ENCODE data around the gene STARD8. TPM values are rescaled to one million over a fixed set of nuclear protein-coding genes. Genes with fewer than 3 reads are reported as not detected.

The STARD8 gene
- total RNA-seq, 1 experiment from 2014 or later, result not detected

GRCh38 chrX:68717196-68717595, 69.7 kb downstream of the STARD8 start:
- H3K4me1 Mint-ChIP-seq (ENCODE audit: low read depth, unreplicated experiment), result peaks cover 7% of the 10 kb centered on the region
- H3K27me3 ChIP-seq (replicated peaks; ENCODE audit: control insufficient read depth, insufficient read depth, low read length), result no peaks in the 10 kb centered on the region
- H3K9me3 Mint-ChIP-seq (ENCODE audit: unreplicated experiment), result no peaks in the 10 kb centered on the region
- peaks cover 5% of the 10 kb centered on the region for H3K27me3 Mint-ChIP-seq (ENCODE audit: insufficient read depth, unreplicated experiment)
- intact Hi-C loops (cut with micrococcal nuclease; ENCODE audit: unreplicated experiment), result no loop called here
- no peaks in the 10 kb centered on the region for H3K36me3 Mint-ChIP-seq (ENCODE audit: insufficient read depth, unreplicated experiment)
- no peak for TF ChIP-seq CTCF (IDR thresholded peaks at IDR 0.05; ENCODE audit: insufficient read depth in 1 of 2, low read depth in 1 of 2, low read length in 1 of 2, severe bottlenecking in 1 of 2, unreplicated experiment in 1 of 2)
- BruUV-seq (replicated peaks), result no TSS peak
- no peak overlapping the region for H3K27ac Mint-ChIP-seq (ENCODE audit: unreplicated experiment)
- no peaks in the 10 kb centered on the region for H3K4me1 ChIP-seq
- no peaks in the 10 kb centered on the region for H3K9me3 ChIP-seq
- ChIA-PET CTCF (no interaction called here), POLR2A (no interaction called here)
- H3K4me3 ChIP-seq (ENCODE audit: low read depth, low read length), result no peak overlapping the region
- H3K4me3 Mint-ChIP-seq (ENCODE audit: unreplicated experiment), result no peak overlapping the region
- DNase-seq, result no peak
- no peaks in the 10 kb centered on the region for H3K36me3 ChIP-seq (ENCODE audit: control insufficient read depth, insufficient read depth, low read length)

GRCh38 chrX:68717663-68718442, 70.4 kb downstream of the STARD8 start:
- BruUV-seq (replicated peaks), result no TSS peak
- no peak for TF ChIP-seq CTCF (IDR thresholded peaks at IDR 0.05; ENCODE audit: insufficient read depth in 1 of 2, low read depth in 1 of 2, low read length in 1 of 2, severe bottlenecking in 1 of 2, unreplicated experiment in 1 of 2)
- CTCF ChIA-PET, result no interaction called here
- H3K27me3 ChIP-seq (replicated peaks; ENCODE audit: control insufficient read depth, insufficient read depth, low read length), result no peaks in the 10 kb centered on the region
- Mint-ChIP-seq H3K27me3 (ENCODE audit: insufficient read depth, unreplicated experiment) (peaks cover 5% of the 10 kb centered on the region), H3K4me3 (ENCODE audit: unreplicated experiment) (no peak overlapping the region), H3K27ac (ENCODE audit: unreplicated experiment) (no peak overlapping the region), H3K4me1 (ENCODE audit: low read depth, unreplicated experiment) (peaks cover 7% of the 10 kb centered on the region), H3K9me3 (ENCODE audit: unreplicated experiment) (no peaks in the 10 kb centered on the region), H3K36me3 (ENCODE audit: insufficient read depth, unreplicated experiment) (no peaks in the 10 kb centered on the region)
- no peak overlapping the region for H3K4me3 ChIP-seq (ENCODE audit: low read depth, low read length)
- H3K36me3 ChIP-seq (ENCODE audit: control insufficient read depth, insufficient read depth, low read length), result no peaks in the 10 kb centered on the region
- no peak for DNase-seq
- H3K4me1 ChIP-seq, result no peaks in the 10 kb centered on the region
- H3K9me3 ChIP-seq, result no peaks in the 10 kb centered on the region
- intact Hi-C loops (cut with micrococcal nuclease; ENCODE audit: unreplicated experiment), result no loop called here
- POLR2A ChIA-PET, result no interaction called here

GRCh38 chrX:68718443-68718820, 71.0 kb downstream of the STARD8 start:
- Mint-ChIP-seq H3K9me3 (ENCODE audit: unreplicated experiment) (no peaks in the 10 kb centered on the region), H3K36me3 (ENCODE audit: insufficient read depth, unreplicated experiment) (no peaks in the 10 kb centered on the region), H3K4me1 (ENCODE audit: low read depth, unreplicated experiment) (peaks cover 7% of the 10 kb centered on the region), H3K27me3 (ENCODE audit: insufficient read depth, unreplicated experiment) (peaks cover 5% of the 10 kb centered on the region), H3K4me3 (ENCODE audit: unreplicated experiment) (no peak overlapping the region), H3K27ac (ENCODE audit: unreplicated experiment) (no peak overlapping the region)
- Histone ChIP-seq H3K9me3 (no peaks in the 10 kb centered on the region), H3K27me3 (replicated peaks; ENCODE audit: control insufficient read depth, insufficient read depth, low read length) (no peaks in the 10 kb centered on the region), H3K4me1 (no peaks in the 10 kb centered on the region), H3K36me3 (ENCODE audit: control insufficient read depth, insufficient read depth, low read length) (no peaks in the 10 kb centered on the region), H3K4me3 (ENCODE audit: low read depth, low read length) (no peak overlapping the region)
- ChIA-PET POLR2A (no interaction called here), CTCF (no interaction called here)
- no peak for DNase-seq
- no TSS peak for BruUV-seq (replicated peaks)
- intact Hi-C loops (cut with micrococcal nuclease; ENCODE audit: unreplicated experiment), result no loop called here
- TF ChIP-seq CTCF (IDR thresholded peaks at IDR 0.05; ENCODE audit: insufficient read depth in 1 of 2, low read depth in 1 of 2, low read length in 1 of 2, severe bottlenecking in 1 of 2, unreplicated experiment in 1 of 2), result no peak

Measured in Caco-2 (cell line).